DND-41 (cell line): Measurements from ENCODE around the gene ZDHHC11B.

ENCODE experiments used
- ATAC-seq: fragments of 200-7000 bp; cut with Tn5 transposase; 3 replicates; pipeline ENCODE4 v1.9.1; 2021; ENCODE audit warnings: low read depth; ENCODE audit not compliant: insufficient read depth
- DNase-seq: peaks from one replicate; pipeline ENCODE4 v3.0.0-alpha.2; 2020
- H2AFZ ChIP-seq: 2 replicates; pipeline ENCODE4 v1.6.0; 2012; ENCODE audit warnings: low read depth, low read length
- H3K27ac ChIP-seq: 2 replicates; pipeline ENCODE4 v1.5.1; 2012; ENCODE audit warnings: low read length, inconsistent platforms
- H3K27me3 ChIP-seq: fragments of 200-600 bp; sonication (generic); 2 replicates; pipeline ENCODE4 v1.6.0; 2012; ENCODE audit warnings: low read length, mild to moderate bottlenecking, inconsistent platforms; ENCODE audit not compliant: insufficient read depth, poor library complexity
- H3K36me3 ChIP-seq: 2 replicates; pipeline ENCODE4 v1.5.1; 2012; ENCODE audit warnings: low read length, inconsistent platforms; ENCODE audit not compliant: insufficient read depth
- H3K4me1 ChIP-seq: 2 replicates; pipeline ENCODE4 v1.5.1; 2012; ENCODE audit warnings: mild to moderate bottlenecking, low read length; ENCODE audit not compliant: insufficient read depth
- H3K4me2 ChIP-seq: 2 replicates; pipeline ENCODE4 v1.6.0; 2012; ENCODE audit warnings: mild to moderate bottlenecking, moderate library complexity, low read length, inconsistent platforms; ENCODE audit not compliant: insufficient read depth
- H3K4me3 ChIP-seq, 2 experiments: fragments of 200-600 bp in 1 of 2; shearing (Covaris generic) in 1 of 2; 2 replicates each; pipeline ENCODE4 v1.5.1; 2012 to 2016; ENCODE audit warnings: inconsistent platforms in 2 of 2, low read length in 2 of 2, mild to moderate bottlenecking in 2 of 2, low read depth in 1 of 2, moderate library complexity in 1 of 2
- H3K79me2 ChIP-seq: 2 replicates; pipeline ENCODE4 v1.6.0; 2012; ENCODE audit warnings: low read length, inconsistent platforms; ENCODE audit not compliant: insufficient read depth
- H3K9ac ChIP-seq: 2 replicates; pipeline ENCODE4 v1.6.0; 2012; ENCODE audit warnings: low read depth, mild to moderate bottlenecking, inconsistent platforms, low read length, moderate library complexity
- H3K9me3 ChIP-seq: 2 replicates; pipeline ENCODE4 v1.5.1; 2012; ENCODE audit warnings: low read length, moderate library complexity, mild to moderate bottlenecking, inconsistent platforms; ENCODE audit not compliant: insufficient read depth, severe bottlenecking
- H4K20me1 ChIP-seq: 2 replicates; pipeline ENCODE4 v1.6.0; 2012; ENCODE audit warnings: low read length; ENCODE audit not compliant: insufficient read depth
- EZH2 ChIP-seq: IDR thresholded peaks from 3 replicates; pipeline ENCODE4 v1.6.1; 2012; ENCODE audit warnings: borderline replicate concordance, low read depth, mild to moderate bottlenecking, moderate library complexity, low read length, inconsistent platforms; ENCODE audit not compliant: severe bottlenecking
- TF ChIP-seq, protein P1 (sequence below): IDR thresholded peaks from 2 replicates; pipeline ENCODE4 v1.5.1; 2012; ENCODE audit warnings: borderline replicate concordance, low read length, moderate library complexity, mild to moderate bottlenecking; ENCODE audit not compliant: poor library complexity, severe bottlenecking; ENCODE audit errors: extremely low read depth

The ZDHHC11B gene

DNA sequence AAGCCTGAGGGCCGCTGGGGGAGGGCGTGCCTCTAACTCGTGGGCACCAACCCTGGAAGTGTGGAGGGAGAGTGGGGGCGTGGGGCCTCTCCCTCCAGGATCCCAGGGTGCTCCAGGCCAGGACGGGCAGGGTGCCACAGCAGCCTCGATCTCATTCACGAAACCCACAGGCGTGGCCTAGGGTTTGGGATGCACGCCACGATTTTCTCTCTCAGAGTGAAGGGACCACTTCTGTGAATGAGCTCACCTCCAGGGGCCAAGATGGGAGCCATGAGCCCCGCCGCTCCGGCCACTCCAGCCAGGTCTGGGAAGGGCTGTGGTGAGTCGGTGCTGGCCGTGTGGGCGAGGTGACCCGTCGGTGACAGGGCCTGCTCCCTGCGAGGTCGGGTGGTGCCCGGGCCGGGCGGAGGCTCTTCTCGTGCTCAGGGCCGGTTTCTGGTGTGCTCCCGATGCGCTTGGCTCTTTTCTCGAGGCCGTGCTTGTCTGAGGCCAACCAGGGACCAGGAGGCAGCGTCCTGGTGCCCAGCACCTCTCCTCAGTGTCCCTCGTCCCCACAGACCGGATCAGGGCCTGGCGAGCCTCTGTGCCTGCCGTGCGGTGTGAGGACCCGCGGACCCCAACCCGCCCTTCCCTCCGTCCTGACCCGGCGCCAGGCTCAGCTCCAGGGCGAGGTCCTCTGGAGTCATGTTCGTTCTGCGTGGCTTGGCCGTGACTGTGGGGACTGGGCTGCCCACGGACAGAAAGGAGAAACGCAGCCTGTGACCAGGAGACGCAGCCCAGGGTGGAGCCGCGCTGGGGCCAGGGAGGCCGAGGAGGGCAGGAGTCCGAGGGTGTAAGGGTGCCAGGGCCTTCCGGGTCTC is 122.4 kb downstream of the ZDHHC11B start:
- Histone ChIP-seq H3K4me2 (no peak overlapping the region), H4K20me1 (peaks cover 6% of the 10 kb centered on the region; the same call in 1 of the 2 replicates), H3K79me2 (no peaks in the 10 kb centered on the region), H3K4me1 (no peaks in the 10 kb centered on the region), H3K27ac (no peak overlapping the region), H3K4me3 (no peak overlapping the region), H2AFZ (no peak overlapping the region), H3K9ac (no peak overlapping the region), H3K27me3 (no peaks in the 10 kb centered on the region), H3K36me3 (peaks cover 88% of the 10 kb centered on the region), H3K9me3 (no peaks in the 10 kb centered on the region)
- DNase-seq (no peak), ATAC-seq (no peak)
- TF ChIP-seq EZH2, result no peak
- TF ChIP-seq, protein P1, sequence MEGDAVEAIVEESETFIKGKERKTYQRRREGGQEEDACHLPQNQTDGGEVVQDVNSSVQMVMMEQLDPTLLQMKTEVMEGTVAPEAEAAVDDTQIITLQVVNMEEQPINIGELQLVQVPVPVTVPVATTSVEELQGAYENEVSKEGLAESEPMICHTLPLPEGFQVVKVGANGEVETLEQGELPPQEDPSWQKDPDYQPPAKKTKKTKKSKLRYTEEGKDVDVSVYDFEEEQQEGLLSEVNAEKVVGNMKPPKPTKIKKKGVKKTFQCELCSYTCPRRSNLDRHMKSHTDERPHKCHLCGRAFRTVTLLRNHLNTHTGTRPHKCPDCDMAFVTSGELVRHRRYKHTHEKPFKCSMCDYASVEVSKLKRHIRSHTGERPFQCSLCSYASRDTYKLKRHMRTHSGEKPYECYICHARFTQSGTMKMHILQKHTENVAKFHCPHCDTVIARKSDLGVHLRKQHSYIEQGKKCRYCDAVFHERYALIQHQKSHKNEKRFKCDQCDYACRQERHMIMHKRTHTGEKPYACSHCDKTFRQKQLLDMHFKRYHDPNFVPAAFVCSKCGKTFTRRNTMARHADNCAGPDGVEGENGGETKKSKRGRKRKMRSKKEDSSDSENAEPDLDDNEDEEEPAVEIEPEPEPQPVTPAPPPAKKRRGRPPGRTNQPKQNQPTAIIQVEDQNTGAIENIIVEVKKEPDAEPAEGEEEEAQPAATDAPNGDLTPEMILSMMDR, result no peak

DNA sequence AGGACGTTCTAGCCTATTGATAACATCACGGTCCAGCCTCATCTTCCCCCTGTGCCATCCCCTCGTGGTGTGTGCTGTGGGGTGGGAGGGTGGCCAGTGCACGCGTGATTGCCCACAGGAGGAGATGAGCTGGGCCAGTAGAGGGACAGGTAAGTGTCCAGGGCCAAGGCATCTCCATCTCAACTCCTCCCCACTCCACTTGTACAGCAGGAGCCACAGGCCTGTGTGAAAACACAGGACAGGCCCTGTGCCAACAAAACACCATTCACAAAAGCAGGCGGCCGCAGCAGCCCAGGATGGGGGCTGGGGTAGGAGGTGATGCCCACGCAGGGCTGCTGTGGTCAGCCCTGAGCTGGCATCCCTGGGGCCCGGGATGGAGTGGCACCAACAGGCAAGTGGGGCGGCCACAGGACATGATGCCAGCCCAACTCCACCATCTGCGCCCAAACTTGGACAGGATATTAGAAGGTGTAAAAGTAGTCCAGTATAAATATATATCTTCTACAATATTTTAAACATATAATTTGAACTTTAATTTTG is 124.0 kb downstream of the ZDHHC11B start:
- Histone ChIP-seq H2AFZ (no peak overlapping the region), H3K79me2 (no peaks in the 10 kb centered on the region), H4K20me1 (peaks cover 6% of the 10 kb centered on the region; the same call in 1 of the 2 replicates), H3K9me3 (no peaks in the 10 kb centered on the region), H3K4me2 (no peak overlapping the region), H3K27ac (no peak overlapping the region), H3K4me1 (no peaks in the 10 kb centered on the region), H3K9ac (no peak overlapping the region), H3K36me3 (peaks cover 89% of the 10 kb centered on the region), H3K27me3 (no peaks in the 10 kb centered on the region), H3K4me3 (no peak overlapping the region)
- no peak for ATAC-seq
- DNase-seq, result no peak
- TF ChIP-seq, protein P1, result no peak
